Lung (tissue), 12 donors: ENCODE measurements around the gene CORO7. TPM values are rescaled to one million over a fixed set of nuclear protein-coding genes. Genes with fewer than 3 reads are reported as not detected.

ENCODE experiments used
- ATAC-seq: fragments of 200-7000 bp; cut with Tn5 transposase; one replicate; pipeline ENCODE4 v1.9.1; 2020; ENCODE audit warnings: moderate number of reproducible peaks; ENCODE audit not compliant: insufficient read depth, low FRiP score
- DNase-seq, 3 donors: peaks; one replicate each; pipeline ENCODE4 v3.0.0-alpha.2; 2013 to 2017
- H3K27ac ChIP-seq, 2 donors: one replicate each; pipeline ENCODE4 v1.5.1; 2013; ENCODE audit warnings: mild to moderate bottlenecking in 2 of 2, moderate library complexity in 2 of 2, control low read depth in 1 of 2, inconsistent platforms in 1 of 2, low read depth in 1 of 2, low read length in 1 of 2
- H3K27me3 ChIP-seq, 3 donors: one replicate each; pipeline ENCODE4 v1.5.1; 2013; ENCODE audit warnings: low read length in 2 of 3; ENCODE audit not compliant: control insufficient read depth in 3 of 3, insufficient read depth in 3 of 3
- H3K36me3 ChIP-seq, 4 donors: one replicate each; pipeline ENCODE4 v1.5.1; 2013; ENCODE audit warnings: low read length in 4 of 4, mild to moderate bottlenecking in 1 of 4, moderate library complexity in 1 of 4; ENCODE audit not compliant: control insufficient read depth in 4 of 4, insufficient read depth in 4 of 4
- H3K4me1 ChIP-seq, 5 donors: one replicate each; pipeline ENCODE4 v1.5.1; 2013; ENCODE audit warnings: low read length in 5 of 5, mild to moderate bottlenecking in 2 of 5, moderate library complexity in 1 of 5; ENCODE audit not compliant: control insufficient read depth in 5 of 5, insufficient read depth in 5 of 5
- H3K4me3 ChIP-seq: one replicate; pipeline ENCODE4 v1.5.1; 2013; ENCODE audit warnings: mild to moderate bottlenecking, control low read depth, moderate library complexity
- H3K9ac ChIP-seq, 2 donors: one replicate each; pipeline ENCODE4 v1.5.1; 2013; ENCODE audit warnings: low read length in 2 of 2, control low read depth in 1 of 2; ENCODE audit not compliant: insufficient read depth in 1 of 2
- H3K9me3 ChIP-seq, 4 donors: one replicate each; pipeline ENCODE4 v1.5.1; 2013; ENCODE audit warnings: low read length in 3 of 4, mild to moderate bottlenecking in 1 of 4, moderate library complexity in 1 of 4; ENCODE audit not compliant: control insufficient read depth in 4 of 4, insufficient read depth in 3 of 4
- WGBS, 2 donors: extraction: QIAGEN DNeasy Blood & Tissue Kit; methylation state at CpG; one replicate each; pipeline ENCODE4 v1.1.7; 2013; 5-methylcytosine and 5-hydroxymethylcytosine counted together
- polyA plus RNA-seq, 2 donors: library from polyadenylated mRNA; stranded (reverse); fragments of 200-250 nt; gene quantifications; one replicate each; pipeline ENCODE4 v1.2.1, GENCODE V29; 2013
- total RNA-seq, 2 donors: library from RNA; depleted of rRNA in 1 of 2; stranded (reverse); fragments of >200 nt in 1 of 2; gene quantifications; one replicate each; pipeline ENCODE4 v1.2.1, GENCODE V29; 2014 to 2021
- TF ChIP-seq, protein P1 (sequence below): IDR thresholded peaks from 2 replicates; pipeline ENCODE4 v1.5.1; 2012; ENCODE audit warnings: mild to moderate bottlenecking; ENCODE audit errors: control extremely low read depth, extremely low read depth
- donor health status: control.
- donor health status: control.
- donor health status: Bipolar disorder and iron deficiency.
- donor health status: healthy.
- donor health status: DM: yes; HTN: yes; CAD: no.

CORO7 gene
- total and polyA plus RNA-seq, 4 donors: 27.8 to 86.2 (median 46.1) TPM

DNA sequence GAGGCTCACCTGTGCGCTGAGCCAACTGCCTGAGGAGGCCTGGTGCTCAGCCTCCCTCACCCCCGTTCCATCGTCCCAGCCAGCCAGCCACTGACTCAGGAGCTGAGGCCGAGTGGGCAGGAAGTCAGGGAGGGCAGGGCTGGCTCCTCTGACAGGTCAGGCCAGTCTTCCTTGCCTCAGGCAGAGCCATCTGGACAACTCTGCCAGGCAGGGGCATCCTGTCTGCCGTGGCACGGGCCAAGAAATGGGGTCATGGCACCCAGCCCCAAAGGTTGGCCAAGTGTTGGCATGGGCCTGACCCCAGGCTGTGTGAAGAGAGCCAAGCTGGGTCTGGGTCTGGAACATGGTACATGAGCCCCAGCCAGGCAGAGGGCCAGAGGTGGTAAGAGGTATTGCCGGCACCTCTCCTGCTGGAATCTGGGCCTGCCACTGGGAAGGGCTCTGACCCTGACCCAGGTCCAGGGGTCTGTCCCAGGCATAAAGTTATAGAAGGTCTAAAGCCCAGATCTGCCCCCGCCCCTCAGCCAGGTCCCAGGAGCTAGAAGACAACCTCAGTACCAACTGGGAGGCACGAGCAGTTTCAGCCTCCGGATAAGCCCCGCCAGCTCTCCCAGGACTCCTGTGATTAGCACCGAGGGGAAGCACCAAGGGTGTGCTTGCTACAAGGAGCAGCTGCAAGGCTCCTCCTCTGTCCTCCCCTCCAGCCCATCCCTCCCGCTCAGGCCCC, 47.2 kb downstream of the CORO7 start:
- 71 to 87% methylated on average over 13 of the region's 13 CpGs for WGBS, 2 donors
- TF ChIP-seq, protein P1, sequence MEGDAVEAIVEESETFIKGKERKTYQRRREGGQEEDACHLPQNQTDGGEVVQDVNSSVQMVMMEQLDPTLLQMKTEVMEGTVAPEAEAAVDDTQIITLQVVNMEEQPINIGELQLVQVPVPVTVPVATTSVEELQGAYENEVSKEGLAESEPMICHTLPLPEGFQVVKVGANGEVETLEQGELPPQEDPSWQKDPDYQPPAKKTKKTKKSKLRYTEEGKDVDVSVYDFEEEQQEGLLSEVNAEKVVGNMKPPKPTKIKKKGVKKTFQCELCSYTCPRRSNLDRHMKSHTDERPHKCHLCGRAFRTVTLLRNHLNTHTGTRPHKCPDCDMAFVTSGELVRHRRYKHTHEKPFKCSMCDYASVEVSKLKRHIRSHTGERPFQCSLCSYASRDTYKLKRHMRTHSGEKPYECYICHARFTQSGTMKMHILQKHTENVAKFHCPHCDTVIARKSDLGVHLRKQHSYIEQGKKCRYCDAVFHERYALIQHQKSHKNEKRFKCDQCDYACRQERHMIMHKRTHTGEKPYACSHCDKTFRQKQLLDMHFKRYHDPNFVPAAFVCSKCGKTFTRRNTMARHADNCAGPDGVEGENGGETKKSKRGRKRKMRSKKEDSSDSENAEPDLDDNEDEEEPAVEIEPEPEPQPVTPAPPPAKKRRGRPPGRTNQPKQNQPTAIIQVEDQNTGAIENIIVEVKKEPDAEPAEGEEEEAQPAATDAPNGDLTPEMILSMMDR: no peak
- H3K9ac ChIP-seq: no peak overlapping the region
- ATAC-seq (no peak), DNase-seq (no peak)
- H3K36me3 ChIP-seq: peaks cover 0 to 18% (median 0%) of the 10 kb centered on the region in 4 donors
- no peaks in the 10 kb centered on the region for H3K9me3 ChIP-seq
- peak overlapping the region in 1 of 2 donors; percentile 48 for H3K27ac ChIP-seq
- peaks cover 7 to 38% (median 22%) of the 10 kb centered on the region in 5 donors for H3K4me1 ChIP-seq
- no peaks in the 10 kb centered on the region for H3K27me3 ChIP-seq
- no peak overlapping the region for H3K4me3 ChIP-seq

DNA sequence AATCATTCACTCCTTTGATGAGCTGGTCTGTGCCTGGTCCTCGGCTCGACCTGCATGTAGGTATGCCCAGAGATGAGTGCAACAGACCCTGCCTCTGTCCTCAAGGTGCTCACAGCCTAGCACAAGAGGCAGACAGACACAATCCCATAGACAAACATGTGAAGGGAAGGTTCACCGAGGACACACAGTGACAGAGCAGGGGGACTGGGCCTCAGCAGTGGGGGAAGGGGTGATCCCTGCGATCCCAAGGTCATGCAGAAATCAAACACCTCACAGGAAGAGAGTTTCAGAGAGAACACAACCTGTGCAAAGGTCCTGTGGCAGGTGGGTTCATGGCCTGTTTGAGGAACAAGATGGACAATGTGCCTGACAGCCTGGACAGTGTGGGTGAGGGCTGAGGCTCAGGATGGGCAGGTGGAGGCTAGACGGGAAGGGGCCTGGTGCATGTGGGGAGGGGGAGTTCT, 49.0 kb downstream of the CORO7 start:
- Histone ChIP-seq H3K4me3 (no peak overlapping the region), H3K9ac (no peak overlapping the region), H3K9me3 (no peaks in the 10 kb centered on the region), H3K27me3 (no peaks in the 10 kb centered on the region), H3K36me3 (peaks cover 0 to 20% (median 0%) of the 10 kb centered on the region in 4 donors), H3K27ac (no peak overlapping the region), H3K4me1 (peaks cover 3 to 22% (median 10%) of the 10 kb centered on the region in 5 donors)
- ATAC-seq: no peak
- TF ChIP-seq, protein P1: no peak
- WGBS, 2 donors: 94 to 97% methylated on average over 5 of the region's 5 CpGs
- no peak for DNase-seq

DNA sequence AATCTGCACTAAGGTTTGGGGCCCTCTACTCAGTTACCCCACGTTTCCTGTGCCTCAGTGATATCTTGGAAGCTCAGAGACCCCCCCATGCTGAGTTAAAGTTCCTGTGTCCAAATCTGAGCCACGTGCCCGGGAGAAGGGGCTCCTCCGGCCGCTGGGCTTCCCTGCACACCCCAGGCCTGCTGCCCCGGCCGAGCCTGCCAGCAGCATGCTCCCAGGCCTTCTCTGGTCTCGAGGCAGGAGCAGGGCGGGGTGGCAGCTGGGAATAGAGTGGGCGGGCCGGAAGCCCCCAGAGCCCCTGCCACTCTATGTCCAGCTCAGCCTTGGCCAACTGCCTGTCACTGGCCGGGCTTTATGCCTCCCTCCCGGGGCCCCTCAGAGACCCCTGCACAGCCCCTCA, 50.4 kb downstream of the CORO7 start:
- Histone ChIP-seq H3K27me3 (no peaks in the 10 kb centered on the region), H3K27ac (no peak overlapping the region), H3K4me1 (peaks cover 0 to 17% (median 9%) of the 10 kb centered on the region in 5 donors), H3K36me3 (peaks cover 0 to 33% (median 1%) of the 10 kb centered on the region in 4 donors), H3K9ac (no peak overlapping the region), H3K9me3 (no peaks in the 10 kb centered on the region), H3K4me3 (no peak overlapping the region)
- DNase-seq (no peak), ATAC-seq (no peak)
- 96 to 97% methylated on average over 13 of the region's 13 CpGs for WGBS, 2 donors
- TF ChIP-seq, protein P1: no peak
